Gastroesophageal sphincter (tissue), 4 donors: ENCODE measurements around the gene TBATA. TPM values are rescaled to one million over a fixed set of nuclear protein-coding genes. Genes with fewer than 3 reads are reported as not detected.
A peak's percentile ranks its signal among the peaks of the same experiment; 100 is the strongest.

Source experiments
- ATAC-seq: fragments of 150-250 bp; one replicate; pipeline ENCODE4 v1.9.1; 2016; ENCODE audit warnings: mild to moderate bottlenecking, moderate library complexity
- H3K27ac ChIP-seq, 4 donors: fragments of 200-600 bp; sonication (generic) in 3 of 4; 1 replicate in 3 of 4; 2 replicates in 1 of 4; pipeline ENCODE4 v1.5.1; 2016 to 2019
- H3K27me3 ChIP-seq: fragments of 200-600 bp; sonication (generic); one replicate; pipeline ENCODE4 v1.5.1; 2019
- H3K36me3 ChIP-seq, 2 donors: fragments of 200-600 bp; sonication (generic); one replicate each; pipeline ENCODE4 v1.5.1; 2019; ENCODE audit warnings: control low read depth in 1 of 2
- H3K4me1 ChIP-seq, 3 donors: fragments of 200-600 bp; sonication (generic); 1 replicate in 2 of 3; 2 replicates in 1 of 3; pipeline ENCODE4 v1.5.1; 2016 to 2019; ENCODE audit warnings: control low read depth in 2 of 3
- H3K4me3 ChIP-seq, 2 donors: fragments of 200-600 bp; sonication (generic); one replicate each; pipeline ENCODE4 v1.5.1; 2019; ENCODE audit warnings: mild to moderate bottlenecking in 1 of 2, moderate library complexity in 1 of 2
- H3K9me3 ChIP-seq, 3 donors: fragments of 200-600 bp; sonication (generic); one replicate each; pipeline ENCODE4 v1.5.1; 2017 to 2019; ENCODE audit warnings: control low read depth in 2 of 3
- EP300 ChIP-seq: sonication (generic); formaldehyde crosslinking; IDR thresholded peaks from one replicate; pipeline ENCODE4 v1.6.1; 2017; ENCODE audit warnings: antibody characterized with exemption, mild to moderate bottlenecking
- POLR2A ChIP-seq, 2 donors: fragments of 450-650 bp; IDR thresholded peaks; one replicate each; pipeline ENCODE4 v1.6.1; 2017; ENCODE audit warnings: antibody characterized with exemption in 2 of 2, mild to moderate bottlenecking in 2 of 2, moderate library complexity in 1 of 2
- POLR2AphosphoS5 ChIP-seq: sonication (generic); formaldehyde crosslinking; IDR thresholded peaks from one replicate; pipeline ENCODE4 v1.6.1; 2017; ENCODE audit warnings: antibody characterized with exemption
- WGBS, 2 donors: methylation state at CpG; one replicate each; pipeline ENCODE4 v1.1.5; 2018; ENCODE audit warnings: low coverage in 1 of 2; 5-methylcytosine and 5-hydroxymethylcytosine counted together
- total RNA-seq, 4 donors: library from RNA; depleted of rRNA; stranded (reverse); fragments of >200 nt; gene quantifications; one replicate each; pipeline ENCODE4 v1.1.0, GENCODE V29; 2016
- TF ChIP-seq, protein P1 (sequence below), 4 experiments: fragments of 200-600 bp in 2 of 4; fragments of 450-650 bp in 2 of 4; sonication (generic) in 1 of 4; IDR thresholded peaks; one replicate each; pipeline ENCODE4 v1.5.1; 2017 to 2019; ENCODE audit warnings: antibody characterized with exemption in 4 of 4, mild to moderate bottlenecking in 2 of 4, moderate library complexity in 2 of 4

The TBATA gene
- total RNA-seq, 4 donors from 2014 or later: not detected

DNA sequence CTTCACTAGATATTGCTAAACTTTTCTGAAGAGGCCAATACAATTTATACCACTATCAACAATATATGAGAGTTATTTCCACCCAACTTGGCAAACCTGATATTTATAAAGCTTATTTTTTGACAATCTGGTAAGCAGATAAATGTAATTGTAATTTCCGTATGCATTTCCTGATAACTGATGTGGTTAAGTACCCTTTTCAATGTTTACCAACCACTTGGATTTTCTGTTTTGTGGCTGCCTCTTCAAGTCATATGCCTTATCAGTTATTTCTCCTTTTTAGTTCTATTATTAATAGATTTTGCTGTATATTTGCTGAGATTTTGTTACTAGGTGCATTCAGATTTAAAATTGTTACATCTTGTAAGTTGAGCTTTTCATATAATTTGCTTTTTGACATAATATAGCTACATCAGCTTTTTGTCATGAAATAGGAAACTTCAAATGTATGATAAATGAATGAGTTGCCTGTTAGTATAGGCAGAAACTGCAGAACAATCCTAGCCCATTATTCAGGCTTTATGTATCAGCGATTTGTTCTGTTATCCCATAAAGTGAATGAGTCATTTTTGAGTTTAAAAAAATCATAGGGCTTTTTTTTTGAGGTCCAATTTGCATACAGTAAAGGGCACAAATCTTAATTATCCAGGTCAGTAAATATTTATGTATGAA lies 42.0 kb upstream of the TBATA start:
- no peak for ATAC-seq
- 79 to 81% methylated on average over 2 of the region's 2 CpGs for WGBS, 2 donors

DNA sequence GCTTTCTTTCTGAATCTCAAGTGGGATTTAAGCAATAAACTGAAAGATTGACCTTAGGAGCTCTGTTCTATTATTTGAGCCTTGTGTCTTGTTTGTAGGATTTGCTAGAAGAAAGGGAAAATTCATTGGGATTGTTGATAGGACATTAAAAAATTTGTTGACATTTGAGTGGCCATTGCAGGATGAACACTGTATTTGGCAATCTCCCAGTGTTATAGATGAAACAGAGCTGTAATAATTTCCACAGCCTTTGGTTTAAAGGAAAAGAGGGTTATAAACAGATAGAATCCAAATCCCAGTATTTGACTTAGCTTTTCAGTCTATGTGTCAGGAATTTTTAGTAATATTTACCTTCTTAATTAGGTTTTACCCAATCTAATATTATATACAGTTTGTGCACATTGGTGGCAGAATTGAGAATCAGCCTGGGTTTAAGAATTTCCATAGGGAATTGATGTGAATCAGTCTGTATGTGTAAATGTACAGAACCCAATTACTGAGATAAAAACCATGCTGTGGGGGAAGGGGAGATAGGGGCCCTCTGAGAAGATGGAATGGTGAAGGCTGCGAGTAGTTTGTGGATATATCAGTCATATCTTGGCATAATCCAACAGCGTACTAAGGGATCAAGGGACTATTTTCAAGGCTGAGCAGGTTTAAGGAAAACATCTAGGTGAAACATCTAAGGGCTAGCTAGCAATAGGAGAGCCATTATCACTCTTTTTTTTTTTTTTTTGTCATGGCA lies 37.1 kb upstream of the TBATA start:
- H3K27ac ChIP-seq: no peak overlapping the region
- H3K9me3 ChIP-seq: no peaks in the 10 kb centered on the region
- ATAC-seq: no peak
- peaks cover 0 to 29% (median 2%) of the 10 kb centered on the region in 3 donors for H3K4me1 ChIP-seq
- TF ChIP-seq, protein P1, sequence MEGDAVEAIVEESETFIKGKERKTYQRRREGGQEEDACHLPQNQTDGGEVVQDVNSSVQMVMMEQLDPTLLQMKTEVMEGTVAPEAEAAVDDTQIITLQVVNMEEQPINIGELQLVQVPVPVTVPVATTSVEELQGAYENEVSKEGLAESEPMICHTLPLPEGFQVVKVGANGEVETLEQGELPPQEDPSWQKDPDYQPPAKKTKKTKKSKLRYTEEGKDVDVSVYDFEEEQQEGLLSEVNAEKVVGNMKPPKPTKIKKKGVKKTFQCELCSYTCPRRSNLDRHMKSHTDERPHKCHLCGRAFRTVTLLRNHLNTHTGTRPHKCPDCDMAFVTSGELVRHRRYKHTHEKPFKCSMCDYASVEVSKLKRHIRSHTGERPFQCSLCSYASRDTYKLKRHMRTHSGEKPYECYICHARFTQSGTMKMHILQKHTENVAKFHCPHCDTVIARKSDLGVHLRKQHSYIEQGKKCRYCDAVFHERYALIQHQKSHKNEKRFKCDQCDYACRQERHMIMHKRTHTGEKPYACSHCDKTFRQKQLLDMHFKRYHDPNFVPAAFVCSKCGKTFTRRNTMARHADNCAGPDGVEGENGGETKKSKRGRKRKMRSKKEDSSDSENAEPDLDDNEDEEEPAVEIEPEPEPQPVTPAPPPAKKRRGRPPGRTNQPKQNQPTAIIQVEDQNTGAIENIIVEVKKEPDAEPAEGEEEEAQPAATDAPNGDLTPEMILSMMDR (IDR thresholded peaks at IDR 0.05): no peak
- TF ChIP-seq POLR2A (IDR thresholded peaks at IDR 0.05) (no peak), EP300 (no peak)
- 89 to 95% methylated on average over 2 of the region's 2 CpGs for WGBS, 2 donors
- H3K4me3 ChIP-seq: no peak overlapping the region
- H3K36me3 ChIP-seq: peaks cover 0 to 50% of the 10 kb centered on the region in 2 donors
- no peaks in the 10 kb centered on the region for H3K27me3 ChIP-seq

More for the DNA sequence above, 42.0 kb upstream of the TBATA start:
- Histone ChIP-seq H3K36me3 (peaks cover 0 to 22% of the 10 kb centered on the region in 2 donors), H3K27ac (no peak overlapping the region), H3K9me3 (no peaks in the 10 kb centered on the region), H3K4me3 (no peak overlapping the region), H3K27me3 (no peaks in the 10 kb centered on the region), H3K4me1 (peaks cover 0 to 19% (median 0%) of the 10 kb centered on the region in 3 donors)
- TF ChIP-seq POLR2A (IDR thresholded peaks at IDR 0.05) (no peak), POLR2AphosphoS5 (no peak)

DNA sequence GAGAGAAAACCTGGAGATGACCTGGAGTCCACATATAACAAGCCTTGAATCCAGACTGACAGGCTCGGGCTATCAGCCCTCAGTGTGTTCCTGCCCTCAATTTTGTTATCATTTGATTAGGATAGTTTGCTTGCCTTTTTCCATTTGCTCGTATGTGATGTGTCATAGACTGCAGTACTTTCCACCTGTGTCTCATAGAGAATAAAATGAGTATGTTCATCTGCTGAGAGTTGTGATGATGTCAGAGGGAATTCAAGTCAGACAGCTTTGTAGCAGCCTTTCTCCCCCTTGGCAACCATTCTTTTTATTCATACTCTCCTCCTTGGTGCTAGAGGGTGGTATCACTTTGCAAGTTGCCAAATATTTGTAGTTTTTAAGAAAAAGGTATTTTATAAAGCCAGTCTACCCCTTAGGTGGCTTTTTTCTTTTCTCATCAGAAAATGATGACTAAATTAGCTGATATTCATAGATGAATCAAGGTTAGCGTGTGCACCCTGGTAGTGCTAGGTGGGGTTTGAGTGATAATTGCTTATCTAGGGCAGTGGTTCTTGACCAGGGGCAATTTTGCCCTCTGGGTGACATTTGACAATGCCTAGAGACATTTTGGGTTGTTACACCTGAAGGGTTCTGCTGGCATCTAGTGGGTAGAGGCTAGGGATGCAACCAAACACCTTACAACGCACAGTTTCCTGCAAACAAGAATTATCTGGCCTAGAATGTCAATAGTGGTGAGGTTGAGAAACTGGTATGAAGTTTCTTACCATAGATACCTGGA lies 36.0 kb upstream of the TBATA start:
- Histone ChIP-seq H3K27ac (no peak overlapping the region), H3K9me3 (no peaks in the 10 kb centered on the region), H3K4me3 (no peak overlapping the region), H3K4me1 (peaks cover 0 to 38% (median 9%) of the 10 kb centered on the region in 3 donors), H3K36me3 (peaks cover 0 to 47% of the 10 kb centered on the region in 2 donors), H3K27me3 (no peaks in the 10 kb centered on the region)
- TF ChIP-seq EP300 (no peak), POLR2AphosphoS5 (no peak), POLR2A (IDR thresholded peaks at IDR 0.05) (no peak)
- TF ChIP-seq, protein P1 (IDR thresholded peaks at IDR 0.05): no peak
- 80 to 92% methylated on average over 2 to 4 of the region's 4 CpGs for WGBS, 2 donors
- no peak for ATAC-seq

DNA sequence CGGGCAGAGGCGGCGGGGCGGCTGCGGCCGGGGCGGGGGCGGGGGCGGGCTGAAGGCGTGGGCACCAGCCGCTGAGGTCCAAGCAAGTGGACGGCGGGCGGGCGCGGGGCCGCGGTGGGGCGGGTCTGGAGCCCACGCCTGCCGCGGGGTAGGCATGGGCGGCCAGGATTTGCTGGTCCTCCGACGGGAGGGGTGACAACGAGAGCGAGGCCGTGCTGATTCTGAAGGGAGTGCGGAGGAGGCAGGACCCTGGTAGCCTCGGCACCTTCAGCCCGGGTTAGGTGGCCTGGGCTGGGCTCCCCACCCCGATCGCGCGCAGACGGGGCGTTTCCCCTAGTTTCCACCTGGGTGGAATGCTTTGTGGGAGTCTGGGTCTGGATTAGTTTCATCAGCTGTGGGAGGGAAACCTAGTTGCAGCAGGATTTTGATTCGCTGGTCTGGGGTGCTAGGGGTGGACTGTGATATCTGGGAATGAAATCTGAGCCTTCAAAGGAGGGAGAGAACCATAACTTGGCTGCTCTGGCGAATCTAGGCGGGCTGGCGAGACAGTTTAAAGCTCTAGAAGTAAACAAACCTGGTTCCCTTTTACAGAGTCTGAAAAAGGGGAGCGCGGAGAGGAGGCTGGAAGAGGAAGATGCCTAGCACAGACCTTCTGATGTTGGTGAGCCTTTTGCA lies 31.2 kb upstream of the TBATA start:
- no peaks in the 10 kb centered on the region for H3K9me3 ChIP-seq
- peaks cover 0 to 35% (median 15%) of the 10 kb centered on the region in 3 donors for H3K4me1 ChIP-seq
- no peaks in the 10 kb centered on the region for H3K27me3 ChIP-seq
- peak overlapping the region; percentile 68 to 92 for H3K4me3 ChIP-seq
- H3K36me3 ChIP-seq: peaks cover 0 to 27% of the 10 kb centered on the region in 2 donors
- WGBS, 2 donors: 0 to 1% methylated on average over 5 to 6 of the region's 43 CpGs
- peak; percentile 80 for ATAC-seq
- peak overlapping the region; percentile 81 to 98 (median 95) for H3K27ac ChIP-seq
- TF ChIP-seq POLR2AphosphoS5 (no peak), POLR2A (IDR thresholded peaks at IDR 0.05) (no peak), EP300 (no peak)
- TF ChIP-seq, protein P1 (IDR thresholded peaks at IDR 0.05): no peak
